NCI-H146 treated with DMSO at 0.1 percent for 48 hours (cell line): ENCODE measurements around the gene PCDH15.

ENCODE experiments used
- DNase-seq: peaks from one replicate; lab custom pipeline; 2025; ENCODE audit not compliant: unreplicated experiment; lab: John Stamatoyannopoulos, UW

Gene PCDH15

DNA sequence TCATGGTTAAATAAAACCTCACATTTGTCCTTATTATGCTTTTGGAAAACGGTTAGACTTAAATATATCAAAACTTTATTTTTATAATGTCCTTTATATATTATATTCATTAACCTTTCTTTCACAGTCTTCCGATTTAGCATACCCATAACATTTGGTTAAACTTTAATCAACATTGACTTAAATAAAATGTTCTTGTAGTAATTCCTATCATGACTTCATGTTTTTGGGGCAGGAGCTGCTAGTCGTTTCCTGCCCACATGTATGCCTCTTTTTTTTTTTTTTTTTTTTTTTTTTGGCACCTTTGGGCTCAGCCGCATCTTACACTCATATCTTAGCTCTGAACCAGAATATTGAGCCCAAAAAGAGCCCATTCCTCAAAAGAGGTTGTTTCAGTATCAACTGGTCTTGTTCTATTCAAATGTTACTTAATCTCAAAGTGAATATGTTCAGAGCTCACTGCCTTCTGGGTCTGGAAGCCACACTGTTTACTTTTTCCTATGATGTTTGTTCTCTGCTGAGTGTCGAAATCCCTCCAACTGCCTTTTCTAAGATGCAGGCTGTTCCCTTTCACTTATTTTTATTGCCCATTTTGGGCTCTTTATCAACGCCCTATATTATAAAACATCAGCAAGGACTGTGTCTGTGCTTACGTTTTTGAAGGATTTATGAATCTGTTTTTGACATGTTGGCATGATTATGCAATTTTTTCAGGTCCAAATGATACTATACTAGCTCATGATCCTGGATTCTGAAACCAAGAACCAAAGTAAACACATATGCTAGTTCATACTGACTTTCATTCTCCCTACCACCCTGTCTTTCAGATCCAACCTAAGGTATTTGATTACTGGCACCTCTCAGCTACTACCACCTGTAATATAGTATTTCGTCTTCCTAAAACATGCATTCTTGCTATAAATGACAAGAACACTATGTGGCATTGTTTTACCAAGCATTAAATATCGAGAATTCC, 914.4 kb downstream of the PCDH15 start:
- no peak for DNase-seq

DNA sequence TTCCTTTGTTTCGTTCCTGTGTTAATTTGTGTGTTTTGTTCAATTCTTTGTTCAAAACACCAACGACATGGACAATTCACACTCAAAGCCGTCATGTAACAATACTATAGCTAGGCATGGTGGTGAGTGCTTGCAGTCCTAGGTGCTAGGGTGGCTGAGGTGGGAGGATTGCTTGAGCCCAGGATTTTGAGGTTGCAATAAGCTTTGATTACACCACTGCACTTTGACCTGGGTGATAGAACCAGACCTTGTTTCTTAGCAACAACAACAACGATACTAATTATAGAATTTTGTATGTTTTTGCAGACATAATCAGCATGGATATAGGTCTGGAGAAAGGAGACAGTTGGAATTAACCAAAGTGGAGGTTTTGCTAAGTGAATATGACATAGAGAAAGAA, 936.2 kb downstream of the PCDH15 start:
- no peak for DNase-seq

- no peak for DNase-seq
Observed at GRCh38 chr10:53852450-53853175, 948.4 kb downstream of the PCDH15 start.

- no peak for DNase-seq
Observed at GRCh38 chr10:53846809-53847208, 954.2 kb downstream of the PCDH15 start.

GRCh38 chr10:53843736-53844362, 957.2 kb downstream of the PCDH15 start:
- DNase-seq: no peak

- DNase-seq: no peak
Observed at GRCh38 chr10:53841483-53842145, 959.4 kb downstream of the PCDH15 start.

DNA sequence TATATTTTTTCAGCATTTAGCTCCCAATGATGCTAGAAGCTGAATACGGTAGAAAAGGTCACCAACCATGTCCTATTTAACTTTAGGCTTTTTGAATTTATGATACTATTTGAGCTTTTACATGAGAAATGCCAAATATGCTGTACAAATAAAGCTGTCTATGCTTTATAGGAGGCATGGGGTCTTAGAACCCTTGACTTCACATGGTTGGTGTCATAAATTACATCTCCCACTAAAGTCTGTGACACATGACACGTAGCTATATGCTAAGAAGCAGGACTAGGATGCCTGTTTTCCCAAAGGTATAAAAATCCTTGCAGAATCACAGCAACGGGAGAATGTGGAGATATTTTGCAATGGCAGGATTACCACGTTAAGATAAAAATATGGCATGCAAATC, 960.4 kb downstream of the PCDH15 start:
- no peak for DNase-seq

- peak; percentile 26 for DNase-seq
Observed at GRCh38 chr10:53839440-53840039, 961.5 kb downstream of the PCDH15 start.

DNA sequence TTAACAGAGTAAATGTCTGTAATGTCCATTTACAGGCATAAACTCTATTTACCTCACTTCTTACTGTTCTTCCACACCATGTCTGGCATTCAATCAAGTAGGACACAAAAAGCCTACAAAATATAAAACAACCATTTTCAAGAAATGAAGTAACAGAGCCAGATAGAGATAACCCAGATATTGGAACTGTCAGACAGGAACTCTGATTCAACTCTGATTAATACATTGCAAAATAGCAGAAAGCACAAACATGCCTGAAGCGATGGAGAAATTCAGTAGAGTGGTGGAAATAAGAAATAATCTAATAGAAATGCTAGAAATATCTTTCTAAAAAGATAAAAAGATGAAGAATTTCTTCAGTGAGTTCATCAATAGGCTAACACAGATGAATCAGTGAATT, 964.4 kb downstream of the PCDH15 start:
- DNase-seq: no peak

DNA sequence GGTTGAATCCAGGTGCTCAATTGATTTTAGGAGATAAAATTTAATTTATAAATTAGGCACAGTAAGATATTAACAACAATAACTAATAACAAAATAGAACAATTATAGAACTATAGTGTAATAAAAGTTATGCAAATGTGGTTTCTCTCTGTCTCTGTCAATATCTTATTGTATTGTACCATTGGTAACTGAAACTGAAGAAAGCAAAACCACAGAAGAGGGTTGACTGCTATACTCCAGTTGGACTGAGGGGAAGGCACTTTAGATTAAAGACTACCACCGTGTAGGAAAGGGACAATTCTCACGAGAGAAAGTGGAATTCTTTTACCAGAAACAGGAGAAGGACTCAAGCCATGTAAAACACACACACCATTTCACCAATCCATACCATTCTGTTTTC, 967.1 kb downstream of the PCDH15 start:
- no peak for DNase-seq

- DNase-seq: no peak
Observed at GRCh38 chr10:53827261-53827660, 973.8 kb downstream of the PCDH15 start.

DNA sequence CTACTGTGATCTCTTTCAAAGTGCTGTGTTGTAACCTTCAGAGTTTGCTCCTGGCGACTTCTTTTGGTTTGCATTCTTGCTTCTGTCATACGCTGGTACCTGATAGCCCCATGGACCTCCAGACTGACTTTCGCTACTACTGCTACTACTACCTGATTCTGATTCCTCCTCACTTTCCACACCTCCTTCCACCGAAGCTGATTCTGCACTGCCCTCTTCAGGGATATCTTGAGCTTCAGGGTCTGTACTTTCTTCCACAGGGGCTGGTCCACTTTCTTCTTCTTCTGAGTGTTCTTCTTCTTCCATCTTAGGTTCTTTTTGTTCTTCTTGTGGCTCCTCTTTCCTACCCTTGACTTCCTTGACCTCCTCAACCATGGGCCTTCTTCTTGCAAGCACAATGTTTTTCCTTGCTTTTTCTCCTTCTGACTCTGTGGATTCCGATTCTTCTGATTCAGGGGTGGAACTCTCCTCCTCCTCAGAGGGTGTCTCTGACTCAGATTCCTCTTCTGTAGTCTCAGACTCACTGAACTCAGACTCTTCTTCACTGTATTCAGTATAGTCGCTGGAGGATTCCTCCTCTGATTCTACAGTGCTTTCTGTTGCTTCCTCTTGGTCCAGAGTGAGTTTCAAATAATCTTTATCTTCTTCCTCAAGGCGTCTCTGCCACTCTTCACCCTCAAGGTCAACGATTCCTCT, 992.2 kb downstream of the PCDH15 start:
- no peak for DNase-seq

GRCh38 chr10:53786236-53786900, 1014.7 kb downstream of the PCDH15 start:
- DNase-seq: no peak

DNA sequence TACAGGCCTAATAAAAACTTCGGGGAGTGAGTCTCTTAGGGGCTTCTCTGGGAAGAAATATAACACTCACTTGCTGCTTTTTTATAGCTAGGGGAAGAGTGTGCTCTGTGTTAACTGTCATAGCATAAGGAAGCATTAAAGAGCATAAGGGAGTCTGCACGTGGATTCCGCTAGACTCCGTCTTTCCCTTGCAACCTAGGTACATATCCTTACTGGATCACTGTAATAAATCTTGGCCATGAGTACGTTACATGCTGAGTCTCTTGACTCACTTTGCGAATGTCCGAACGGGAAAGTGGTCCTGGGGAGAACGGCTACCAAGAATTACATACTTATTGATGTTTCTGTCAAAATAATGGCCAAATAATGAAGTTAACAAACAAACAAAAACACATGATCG, 1029.3 kb downstream of the PCDH15 start:
- no peak for DNase-seq

DNA sequence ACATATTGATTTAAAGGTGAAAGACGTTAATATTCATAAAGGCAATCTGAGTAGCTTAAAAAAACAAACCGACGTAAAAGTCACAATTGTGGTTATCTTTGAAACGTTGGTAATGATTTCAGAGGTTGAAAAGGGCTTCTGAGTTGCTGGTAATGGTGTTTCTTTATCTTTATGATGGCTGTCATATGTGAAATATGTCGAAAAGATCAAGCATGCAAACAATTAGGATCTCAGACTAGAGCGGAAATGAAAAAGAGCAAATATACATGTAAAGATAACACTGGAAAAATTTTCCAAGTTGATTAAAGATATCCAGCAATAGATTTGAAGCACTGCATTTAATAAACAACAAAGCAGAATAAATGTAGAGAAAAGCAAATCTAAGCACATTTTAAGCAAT, 1030.1 kb downstream of the PCDH15 start:
- no peak for DNase-seq

DNA sequence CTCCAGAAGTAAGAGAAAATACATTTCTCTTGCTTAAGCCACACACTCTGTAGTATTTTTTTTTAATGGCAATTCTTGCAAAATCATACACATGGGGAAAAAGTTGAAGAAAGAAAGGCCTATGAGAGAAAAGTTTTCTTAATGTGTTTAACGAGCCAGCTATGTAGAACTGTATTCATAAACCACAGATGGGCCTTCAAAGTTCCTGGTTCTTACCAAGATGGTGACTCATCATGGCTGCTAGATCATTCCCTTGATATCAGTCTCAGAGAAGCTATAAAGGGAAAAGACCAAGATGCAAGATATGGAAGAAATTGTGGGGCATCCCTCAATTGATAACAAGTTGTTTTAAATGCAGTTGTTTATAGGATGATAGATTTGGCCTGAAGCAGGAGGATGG, 1035.7 kb downstream of the PCDH15 start:
- DNase-seq: no peak

DNA sequence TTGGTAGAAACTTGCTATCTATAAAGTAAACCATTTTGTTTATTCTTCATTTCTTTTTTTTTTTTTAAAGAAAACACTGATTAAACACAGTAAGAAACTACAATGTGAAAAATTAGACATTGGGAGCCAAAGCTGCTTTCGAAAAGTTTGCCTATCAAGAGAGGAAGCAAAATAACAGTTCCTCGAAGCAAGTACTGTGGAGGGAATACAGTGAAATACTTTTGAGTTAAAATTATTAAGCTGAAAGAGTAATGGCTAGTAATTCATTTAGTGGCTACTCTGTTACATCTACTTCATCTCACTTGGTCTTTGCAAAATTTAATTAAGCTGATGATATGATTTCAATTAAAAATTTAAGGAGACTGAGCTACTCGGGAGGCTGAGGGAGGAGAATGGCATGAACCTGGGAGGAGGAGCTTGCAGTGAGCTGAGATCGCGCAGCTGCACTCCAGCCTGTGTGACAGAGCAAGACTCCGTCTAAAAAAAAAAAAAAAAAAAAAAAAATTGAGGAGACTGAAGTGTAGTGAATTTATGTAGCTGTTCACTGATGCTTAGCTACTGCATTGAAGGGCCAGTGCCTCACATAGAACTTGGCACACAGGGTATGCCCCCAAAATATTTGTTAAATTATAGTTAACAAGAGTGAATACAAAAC, 1046.3 kb downstream of the PCDH15 start:
- no peak for DNase-seq
